ENCODE measurements around the gene MAST3. TPM values are rescaled to one million over a fixed set of nuclear protein-coding genes. Genes with fewer than 3 reads are reported as not detected.

The MAST3 gene
- total RNA-seq, 4 donors from 2014 or later = 0.59 to 22.5 (median 3.8) TPM

GRCh38 chr19:18070181-18070580, 27.4 kb upstream of the MAST3 start:
- intact Hi-C loops (cut with DNase I; ENCODE audit: low total_unique reads) = no loop called here
- Histone ChIP-seq H3K9me3 (no peaks in the 10 kb centered on the region), H3K4me3 (no peak overlapping the region), H3K27me3 (no peaks in the 10 kb centered on the region), H3K27ac (no peak overlapping the region), H3K4me1 (no peaks in the 10 kb centered on the region), H3K36me3 (no peaks in the 10 kb centered on the region)
- TF ChIP-seq POLR2A (IDR thresholded peaks at IDR 0.05) = no peak
- TF ChIP-seq, protein P1, sequence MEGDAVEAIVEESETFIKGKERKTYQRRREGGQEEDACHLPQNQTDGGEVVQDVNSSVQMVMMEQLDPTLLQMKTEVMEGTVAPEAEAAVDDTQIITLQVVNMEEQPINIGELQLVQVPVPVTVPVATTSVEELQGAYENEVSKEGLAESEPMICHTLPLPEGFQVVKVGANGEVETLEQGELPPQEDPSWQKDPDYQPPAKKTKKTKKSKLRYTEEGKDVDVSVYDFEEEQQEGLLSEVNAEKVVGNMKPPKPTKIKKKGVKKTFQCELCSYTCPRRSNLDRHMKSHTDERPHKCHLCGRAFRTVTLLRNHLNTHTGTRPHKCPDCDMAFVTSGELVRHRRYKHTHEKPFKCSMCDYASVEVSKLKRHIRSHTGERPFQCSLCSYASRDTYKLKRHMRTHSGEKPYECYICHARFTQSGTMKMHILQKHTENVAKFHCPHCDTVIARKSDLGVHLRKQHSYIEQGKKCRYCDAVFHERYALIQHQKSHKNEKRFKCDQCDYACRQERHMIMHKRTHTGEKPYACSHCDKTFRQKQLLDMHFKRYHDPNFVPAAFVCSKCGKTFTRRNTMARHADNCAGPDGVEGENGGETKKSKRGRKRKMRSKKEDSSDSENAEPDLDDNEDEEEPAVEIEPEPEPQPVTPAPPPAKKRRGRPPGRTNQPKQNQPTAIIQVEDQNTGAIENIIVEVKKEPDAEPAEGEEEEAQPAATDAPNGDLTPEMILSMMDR (IDR thresholded peaks at IDR 0.05) = no peak
- no peak for DNase-seq

DNA sequence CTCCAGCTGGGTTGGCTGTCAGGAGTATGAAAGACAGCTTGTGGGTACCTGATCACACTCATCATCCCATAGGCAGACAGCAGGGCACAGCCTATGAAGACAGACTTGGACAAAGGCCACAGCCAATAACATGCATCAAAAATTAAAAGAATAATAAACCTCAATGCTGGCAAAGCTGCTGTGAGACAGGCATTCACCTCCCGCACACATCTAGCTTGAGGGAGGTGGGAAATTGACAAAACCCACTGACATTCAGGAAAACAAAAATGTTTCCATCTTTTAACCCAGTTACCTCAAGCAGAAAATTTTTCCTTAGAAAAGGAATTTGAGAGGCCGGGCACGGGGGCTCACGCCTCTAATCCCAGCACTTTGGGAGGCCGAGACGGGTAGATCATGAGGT, 25.2 kb upstream of the MAST3 start:
- Histone ChIP-seq H3K36me3 (no peaks in the 10 kb centered on the region), H3K27ac (no peak overlapping the region), H3K9me3 (no peaks in the 10 kb centered on the region), H3K4me3 (no peak overlapping the region), H3K4me1 (no peaks in the 10 kb centered on the region), H3K27me3 (no peaks in the 10 kb centered on the region)
- TF ChIP-seq, protein P1 (IDR thresholded peaks at IDR 0.05) = no peak
- no peak for TF ChIP-seq POLR2A (IDR thresholded peaks at IDR 0.05)
- no peak for DNase-seq
- intact Hi-C loops (cut with DNase I; ENCODE audit: low total_unique reads) = no loop called here

- no peak for DNase-seq
- Histone ChIP-seq H3K36me3 (no peaks in the 10 kb centered on the region), H3K9me3 (no peaks in the 10 kb centered on the region), H3K27ac (no peak overlapping the region), H3K27me3 (no peaks in the 10 kb centered on the region), H3K4me3 (no peak overlapping the region), H3K4me1 (no peaks in the 10 kb centered on the region)
- intact Hi-C loops (cut with DNase I; ENCODE audit: low total_unique reads) = no loop called here
- TF ChIP-seq, protein P1 (IDR thresholded peaks at IDR 0.05) = no peak
- TF ChIP-seq POLR2A (IDR thresholded peaks at IDR 0.05) = no peak
Measured at GRCh38 chr19:18073197-18073596, 24.4 kb upstream of the MAST3 start.

- TF ChIP-seq, protein P1 (IDR thresholded peaks at IDR 0.05) = no peak
- TF ChIP-seq POLR2A (IDR thresholded peaks at IDR 0.05) = no peak
- intact Hi-C loops (cut with DNase I; ENCODE audit: low total_unique reads) = no loop called here
Measured at GRCh38 chr19:18074192-18074591, 23.4 kb upstream of the MAST3 start.

GRCh38 chr19:18083929-18084684, 13.5 kb upstream of the MAST3 start:
- no peaks in the 10 kb centered on the region for H3K9me3 ChIP-seq
- intact Hi-C loops (cut with DNase I; ENCODE audit: low total_unique reads) = no loop called here
- H3K36me3 ChIP-seq = no peaks in the 10 kb centered on the region
- TF ChIP-seq, protein P1 (IDR thresholded peaks at IDR 0.05) = no peak
- no peak for TF ChIP-seq POLR2A (IDR thresholded peaks at IDR 0.05)
- no peaks in the 10 kb centered on the region for H3K27me3 ChIP-seq
- no peak overlapping the region for H3K27ac ChIP-seq
- H3K4me1 ChIP-seq = no peaks in the 10 kb centered on the region
- H3K4me3 ChIP-seq = no peak overlapping the region
- DNase-seq = no peak

More at GRCh38 chr19:18074192-18074591, 23.4 kb upstream of the MAST3 start:
- no peak overlapping the region for H3K4me3 ChIP-seq
- H3K27me3 ChIP-seq = no peaks in the 10 kb centered on the region
- H3K9me3 ChIP-seq = no peaks in the 10 kb centered on the region
- no peak overlapping the region for H3K27ac ChIP-seq
- no peaks in the 10 kb centered on the region for H3K36me3 ChIP-seq
- H3K4me1 ChIP-seq = no peaks in the 10 kb centered on the region
- DNase-seq = no peak

All from uterus (tissue), 4 donors.